Measurements from ENCODE around the gene HERC4.
"Not testable (repeated sequence)": the region's sequence is repeated elsewhere in the genome, so short reads cannot be mapped to it uniquely, and the experiment has no call there.

HERC4 gene

DNA sequence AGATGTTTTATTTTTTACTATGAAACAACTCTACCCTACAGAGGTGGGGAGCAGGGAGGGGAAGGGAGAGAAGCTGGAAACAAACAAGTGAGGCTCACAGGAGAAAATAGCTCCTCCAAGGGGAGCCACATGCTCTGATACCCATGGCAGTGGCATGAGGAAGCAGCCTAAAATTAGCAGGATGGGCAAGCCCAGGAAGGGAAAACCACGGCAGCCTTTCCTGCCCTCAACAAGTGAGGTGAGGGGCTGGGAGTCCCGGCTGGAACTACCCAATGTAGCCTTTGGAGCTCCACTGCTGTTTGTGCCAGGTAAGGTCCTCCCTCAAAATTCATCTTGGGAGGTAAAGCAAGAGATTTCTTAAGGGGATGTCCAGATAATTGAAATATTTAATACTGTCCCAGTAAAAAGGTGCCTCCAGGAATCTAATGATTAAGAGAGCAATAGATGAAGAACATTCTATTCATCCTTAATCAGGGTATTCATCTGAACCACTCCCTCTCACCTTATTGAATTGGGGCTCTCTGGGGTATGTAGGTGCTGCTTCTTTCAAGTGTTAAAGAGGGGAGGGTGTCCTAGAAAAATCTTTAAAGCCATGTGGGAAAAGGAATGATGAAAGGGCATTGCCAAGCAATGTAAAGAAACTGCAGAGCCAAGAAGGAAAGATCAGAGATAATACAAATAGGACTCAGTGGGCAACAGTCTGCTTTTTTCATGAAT lies 12.8 kb upstream of the HERC4 start:
- DNase-seq: no peak

DNA sequence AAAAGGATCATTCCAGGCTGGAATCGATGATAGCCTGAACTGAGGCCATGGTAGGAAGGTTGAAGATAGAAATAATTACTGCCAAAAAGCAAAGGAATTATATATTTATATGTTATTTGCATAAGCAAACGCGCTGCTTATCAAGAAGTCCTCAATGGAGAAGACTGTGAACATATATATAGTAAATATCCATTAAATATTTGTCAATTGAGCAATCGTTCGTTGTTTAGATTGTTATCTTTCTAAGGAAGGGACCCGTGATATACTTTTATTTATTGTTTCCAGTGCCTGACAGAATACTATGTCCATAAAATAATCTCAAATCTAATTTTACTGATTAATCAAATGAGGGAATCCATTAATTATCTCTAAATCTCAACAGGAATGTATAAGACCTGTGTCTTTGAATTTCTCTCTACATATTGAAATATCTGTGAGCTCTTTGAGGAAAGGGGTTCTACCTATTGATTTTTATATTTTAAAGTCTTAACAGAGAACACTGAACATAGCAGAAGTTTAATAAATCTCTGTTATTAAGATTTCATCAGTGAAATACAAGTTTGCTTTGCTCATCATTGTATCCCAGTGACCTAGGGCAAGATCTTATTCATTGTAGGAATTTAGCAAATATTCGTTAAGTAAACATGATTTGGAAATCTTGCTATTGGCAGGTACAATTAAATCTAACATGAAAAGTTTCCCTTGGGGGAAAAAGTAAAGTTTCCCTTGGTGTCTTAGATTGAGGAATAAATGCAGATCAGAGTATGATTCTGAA lies 12.0 kb upstream of the HERC4 start:
- no peak for DNase-seq

DNA sequence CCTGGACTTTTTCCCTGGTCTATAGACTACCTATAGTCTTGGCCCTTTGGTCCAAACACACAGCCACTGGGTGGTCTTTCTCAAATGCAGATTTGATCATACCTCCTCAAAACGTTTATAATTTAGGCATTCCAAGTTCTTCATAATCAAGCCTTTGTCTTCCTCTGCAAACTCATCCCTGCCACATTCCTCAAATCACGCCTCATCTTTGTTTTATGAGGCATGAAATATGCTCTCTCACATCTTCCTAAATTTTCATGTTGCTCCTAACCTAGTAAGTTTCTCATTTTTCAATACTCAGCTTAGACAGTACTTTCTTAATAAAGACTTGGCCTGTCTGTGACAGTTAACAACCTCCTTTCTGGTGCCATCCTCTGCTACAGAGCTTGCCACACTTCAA lies 10.9 kb upstream of the HERC4 start:
- no peak for DNase-seq

DNA sequence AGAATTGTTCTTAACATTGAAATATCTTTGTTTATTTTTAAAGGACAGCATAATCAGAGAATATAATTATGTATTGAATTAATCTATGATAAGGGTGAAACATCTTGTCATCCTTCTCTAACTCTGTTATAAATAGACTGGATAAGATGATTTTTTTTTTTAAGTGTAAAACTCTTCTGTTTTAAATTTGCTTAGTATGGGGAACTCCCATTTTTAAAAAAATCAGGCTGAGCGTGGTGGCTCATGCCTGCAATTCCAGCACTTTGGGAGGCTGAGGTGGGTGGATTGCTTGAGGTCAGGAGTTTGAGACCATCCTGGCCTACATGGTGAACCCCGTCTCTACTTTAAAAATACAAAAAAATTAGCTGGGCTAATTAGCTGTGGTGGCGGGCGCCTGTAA lies 9.4 kb upstream of the HERC4 start:
- no peak for DNase-seq

DNA sequence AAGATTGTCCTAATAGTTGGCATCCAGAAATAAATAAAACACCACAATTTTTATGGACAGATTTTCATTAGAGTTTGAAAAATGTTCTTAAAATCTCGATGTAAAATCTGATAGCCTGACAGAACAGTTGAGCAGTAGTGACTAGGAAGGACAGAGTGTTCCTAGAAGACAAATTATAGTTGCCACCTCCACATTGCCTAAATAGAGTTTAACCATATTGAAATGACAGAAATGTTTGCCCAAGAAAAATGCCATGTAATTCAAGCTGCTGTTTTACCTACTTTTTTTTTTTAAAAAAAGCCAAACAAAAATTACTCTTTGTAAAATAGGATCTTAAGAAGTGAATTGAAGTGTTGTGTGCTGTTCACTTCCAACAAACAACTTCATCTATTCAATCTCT lies 8.9 kb upstream of the HERC4 start:
- no peak for DNase-seq

DNA sequence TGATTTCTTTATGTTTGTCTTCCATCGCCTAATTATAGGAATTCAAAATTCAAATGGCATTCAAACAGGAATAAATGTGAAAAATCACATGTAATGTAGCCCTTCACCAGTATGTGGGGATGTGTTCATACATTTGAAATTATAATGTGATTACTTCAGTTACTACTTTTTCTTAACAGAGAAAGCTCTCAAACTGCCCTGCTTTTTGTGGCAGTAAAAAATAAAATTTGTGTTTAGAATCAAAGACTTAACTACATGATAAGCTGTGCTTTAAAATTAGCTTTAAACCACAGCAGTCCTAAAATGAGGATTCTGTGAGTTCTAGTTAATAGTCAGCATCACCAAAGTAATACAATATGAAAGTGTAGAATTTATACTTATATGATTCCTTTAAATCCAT lies 7.8 kb upstream of the HERC4 start:
- no peak for DNase-seq

DNA sequence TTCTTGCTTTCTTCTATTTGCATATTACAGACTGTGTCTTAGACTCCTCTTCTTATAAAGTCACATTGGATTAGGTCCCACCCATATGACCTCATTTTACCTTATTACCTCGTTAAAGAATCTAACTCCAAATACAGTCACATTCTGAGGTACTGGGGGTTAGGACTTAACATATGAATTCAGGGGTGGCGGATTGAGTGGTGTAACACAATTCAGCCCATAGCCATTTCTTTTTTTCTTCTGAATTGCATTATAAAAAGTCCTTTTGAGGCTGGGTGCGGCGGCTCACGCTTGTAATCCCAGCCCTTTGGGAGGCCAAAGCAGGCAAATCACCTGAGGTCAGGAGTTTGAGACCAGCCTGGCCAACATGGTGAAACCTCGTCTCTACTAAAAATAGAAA lies 6.8 kb upstream of the HERC4 start:
- DNase-seq: no peak

DNA sequence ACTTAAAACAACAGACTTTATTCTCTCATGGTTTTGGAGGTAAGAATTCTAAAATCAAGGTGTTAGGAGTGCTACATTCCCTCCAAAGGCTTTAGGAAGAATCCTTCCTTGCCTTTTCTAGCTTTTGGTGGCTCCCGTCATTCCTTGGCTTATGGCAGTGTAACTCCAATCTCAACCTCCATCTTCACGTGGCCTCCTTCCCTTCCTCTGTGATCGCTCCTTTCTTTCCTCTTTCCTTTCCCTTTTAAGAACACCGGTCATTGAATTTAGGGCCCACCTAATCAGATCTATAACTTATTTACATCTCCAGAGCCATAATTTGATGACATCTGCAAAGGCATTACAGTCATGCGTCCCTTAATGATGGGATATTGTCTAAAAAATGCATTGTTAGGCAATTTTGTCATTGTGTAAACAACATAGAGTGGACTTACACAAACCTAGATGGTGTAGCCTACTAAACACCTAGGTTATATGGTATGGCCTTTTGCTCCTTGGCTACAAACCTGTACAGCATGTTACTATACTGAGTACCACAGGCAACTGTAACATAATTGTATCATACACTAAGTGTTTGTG lies 5.9 kb upstream of the HERC4 start:
- DNase-seq: no peak

DNA sequence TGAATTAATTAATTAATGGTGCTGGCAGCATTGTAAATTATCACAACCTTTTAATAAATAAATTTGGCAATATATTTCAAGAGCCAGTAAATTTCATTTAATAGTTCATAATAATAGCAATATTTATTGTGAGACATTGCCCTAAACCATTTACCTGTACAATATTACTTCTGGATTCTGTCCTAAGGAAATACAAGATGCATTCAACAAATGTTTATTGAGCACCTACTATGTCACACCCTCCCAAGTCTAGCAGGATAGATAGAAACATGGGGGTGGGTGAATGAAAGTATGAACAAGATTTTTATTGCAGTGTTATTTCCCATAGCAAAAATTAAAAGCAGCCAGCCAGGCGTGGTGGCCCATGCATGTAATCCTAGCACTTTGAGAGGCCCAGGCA lies 4.4 kb upstream of the HERC4 start:
- no peak for DNase-seq

DNA sequence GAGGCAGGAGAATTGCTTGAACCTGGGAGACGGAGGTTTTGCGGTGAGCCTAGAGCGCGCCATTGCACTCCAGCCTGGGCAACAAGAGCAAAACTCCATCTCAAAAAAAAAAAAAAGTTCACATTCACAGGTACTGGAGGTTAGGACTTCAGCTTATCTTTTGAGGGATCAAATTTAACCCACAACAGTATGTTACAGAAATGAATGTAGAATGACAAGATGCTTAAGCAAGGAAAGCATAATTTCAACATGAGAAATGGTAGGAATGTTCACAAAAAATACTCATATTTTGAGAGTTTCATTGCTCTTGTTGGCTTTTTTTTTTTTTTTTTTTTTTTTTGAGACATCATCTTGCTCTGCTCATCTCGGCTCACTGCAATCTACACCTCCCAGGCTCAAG lies 1.9 kb upstream of the HERC4 start:
- no peak for DNase-seq

DNA sequence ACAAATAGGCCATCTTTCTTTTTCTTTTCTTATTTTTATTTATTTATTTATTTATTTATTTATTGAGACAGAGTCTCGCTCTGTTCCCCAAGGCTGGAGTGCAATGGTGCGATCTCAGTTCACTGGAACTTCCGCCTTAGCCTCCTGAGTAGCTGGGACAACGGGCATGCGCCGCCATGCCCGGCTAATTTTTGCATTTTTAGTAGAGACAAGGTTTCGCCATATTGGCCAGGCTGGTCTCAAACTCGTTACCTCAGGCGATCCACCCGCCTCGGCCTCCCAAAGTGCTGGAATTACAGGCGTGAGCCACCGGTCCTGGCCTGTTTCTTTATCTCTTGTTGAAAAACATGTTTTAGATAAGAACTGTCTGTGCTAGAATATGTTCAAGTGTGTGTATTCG lies 998 bp upstream of the HERC4 start:
- not testable (repeated sequence) for DNase-seq

DNA sequence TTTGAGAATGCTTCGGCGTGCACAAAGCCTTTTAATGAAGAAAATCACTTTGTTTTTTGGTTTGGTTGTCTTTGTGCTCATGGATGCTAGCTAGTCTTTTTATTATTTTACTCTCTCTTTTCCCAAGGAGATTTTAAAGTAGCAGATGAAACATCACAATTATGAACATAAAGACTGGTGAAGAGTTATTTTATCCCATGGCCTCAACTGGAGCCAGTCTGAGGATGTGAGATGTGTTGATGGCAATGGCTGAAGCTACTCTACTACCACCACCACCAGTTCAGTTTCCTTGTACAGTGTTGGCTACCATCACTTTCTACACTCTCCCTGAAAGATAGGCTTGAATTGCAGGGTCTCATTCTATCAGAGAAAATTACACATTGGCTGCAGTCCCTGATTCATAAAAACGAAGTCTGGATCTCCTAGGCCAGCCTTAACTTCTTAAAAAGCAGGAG lies 494 bp upstream of the HERC4 start:
- no peak for DNase-seq

DNA sequence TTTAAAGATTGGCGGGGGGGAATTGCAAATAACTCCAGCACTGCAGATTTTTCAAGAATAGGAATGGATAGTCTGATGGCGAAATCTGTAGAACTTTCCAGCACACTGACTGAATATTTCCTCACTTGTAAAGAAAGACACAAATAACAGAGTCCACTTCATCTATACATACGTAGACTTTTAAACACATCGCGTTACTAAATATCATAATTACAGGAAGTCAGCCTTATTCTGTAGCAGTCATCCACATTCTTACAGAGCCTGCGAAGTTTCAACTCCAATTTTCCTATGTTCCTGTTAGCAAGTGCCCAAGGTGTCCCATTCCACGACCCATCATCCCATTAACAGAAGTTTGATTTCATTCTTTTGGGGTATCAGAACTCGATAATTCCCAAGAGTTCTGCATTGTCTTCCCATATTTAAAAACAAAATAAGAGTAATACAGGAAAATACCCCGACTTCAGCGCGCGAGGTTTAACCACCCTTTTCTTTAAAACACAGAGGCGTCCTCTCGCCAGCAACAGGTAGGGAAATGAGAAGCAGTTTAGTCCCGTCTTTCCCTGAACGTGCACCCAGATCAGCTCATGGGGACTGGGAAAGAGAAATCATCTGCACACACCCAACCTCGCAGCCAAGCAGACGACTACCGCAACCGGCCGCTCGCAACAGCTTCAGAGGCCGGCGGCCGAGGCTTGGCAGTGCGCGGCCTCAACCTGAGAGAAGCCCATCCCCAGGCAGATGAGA lies 880 bp downstream of the HERC4 start:
- DNase-seq: peak in 1 of 2 donors; percentile 14

DNA sequence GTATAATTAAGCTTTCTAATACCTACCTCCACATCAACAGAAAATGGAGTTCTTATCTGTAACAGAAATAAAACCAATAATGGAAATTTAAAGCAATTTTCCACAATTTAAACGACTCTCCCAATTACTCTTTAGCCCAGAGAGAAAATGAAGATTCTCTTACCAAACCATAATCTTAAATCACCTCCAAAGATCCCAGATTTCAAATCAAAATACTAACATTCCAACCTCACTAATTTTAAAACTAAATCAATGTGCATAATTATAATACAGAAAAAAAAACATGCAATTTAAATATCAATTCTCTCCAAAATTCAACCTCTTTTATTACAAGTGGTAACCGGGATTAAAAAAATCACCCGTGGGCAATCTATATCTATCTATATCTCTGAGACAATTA lies 1.5 kb downstream of the HERC4 start:
- DNase-seq: no peak

DNA sequence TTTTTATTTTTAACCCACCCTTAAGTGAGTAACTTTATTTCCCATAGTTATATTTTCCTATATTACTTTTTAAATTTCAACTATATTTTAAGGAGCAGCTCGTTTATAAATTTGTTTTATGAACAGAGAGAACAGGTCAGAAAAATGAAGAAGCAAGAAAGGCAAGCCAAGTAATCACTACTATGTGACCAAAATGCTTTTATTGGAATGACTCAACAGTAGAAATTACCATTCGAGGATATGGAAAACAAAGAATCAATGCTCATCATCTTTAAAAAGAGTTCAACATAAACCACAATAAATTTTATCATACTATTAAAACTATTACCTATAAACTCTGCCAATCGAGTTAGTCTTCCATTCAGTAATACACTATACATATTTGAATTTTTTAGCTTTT lies 7.6 kb downstream of the HERC4 start:
- DNase-seq: no peak

DNA sequence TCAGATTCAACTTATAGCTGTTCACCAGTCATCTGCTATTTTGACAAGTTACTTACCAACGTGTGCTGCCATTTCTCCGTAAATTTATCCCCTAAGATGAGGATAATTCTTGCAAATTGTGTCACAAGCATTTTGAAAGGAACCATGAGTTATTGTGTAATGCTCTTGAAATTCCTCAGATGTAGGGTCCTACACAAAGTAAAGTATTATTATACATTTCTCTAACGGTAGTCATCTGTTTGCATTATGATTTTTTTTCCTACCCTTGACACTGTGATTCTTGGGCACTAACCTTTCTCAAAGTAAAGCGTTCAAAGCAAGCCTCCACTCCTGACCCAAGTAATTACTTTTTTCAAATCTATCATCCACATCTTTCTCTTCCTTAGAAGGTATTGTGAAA lies 8.1 kb downstream of the HERC4 start:
- no peak for DNase-seq

DNA sequence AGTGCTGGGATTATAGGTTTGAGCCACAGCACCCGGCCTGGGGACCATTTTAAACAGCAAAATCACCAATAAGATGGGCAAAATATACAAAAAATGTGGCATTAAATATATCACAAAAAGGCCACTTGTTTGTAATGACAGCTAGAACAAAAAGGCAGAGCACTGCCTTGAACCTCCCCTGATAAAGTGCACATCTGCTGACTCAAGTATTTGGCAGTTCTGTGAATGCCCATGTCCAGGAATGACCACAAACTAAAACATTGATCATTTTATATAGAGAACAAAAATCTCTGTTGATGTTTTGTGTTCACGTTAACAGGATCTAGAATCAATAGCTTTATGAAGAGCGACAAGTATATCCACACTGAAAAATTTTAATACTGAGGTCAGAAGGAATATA lies 21.5 kb downstream of the HERC4 start:
- no peak for DNase-seq

DNA sequence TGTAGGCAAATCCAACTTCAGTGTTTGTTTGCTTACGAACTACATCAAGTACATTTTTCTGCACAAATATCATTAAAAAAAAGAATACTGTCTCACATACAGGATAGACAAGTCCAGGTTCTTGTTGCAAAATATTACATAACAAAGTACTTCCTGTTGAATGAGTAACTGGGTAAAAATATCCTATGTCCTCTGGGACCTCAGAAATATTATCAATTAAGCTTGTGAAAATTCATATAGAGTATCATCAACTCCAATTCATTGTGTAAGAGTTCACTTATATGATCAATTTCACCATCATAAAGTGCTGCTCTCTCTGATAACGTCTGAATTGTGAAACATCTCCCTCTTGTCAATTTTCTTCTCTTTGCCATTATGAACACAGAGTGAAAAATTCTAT lies 22.6 kb downstream of the HERC4 start:
- no peak for DNase-seq

DNA sequence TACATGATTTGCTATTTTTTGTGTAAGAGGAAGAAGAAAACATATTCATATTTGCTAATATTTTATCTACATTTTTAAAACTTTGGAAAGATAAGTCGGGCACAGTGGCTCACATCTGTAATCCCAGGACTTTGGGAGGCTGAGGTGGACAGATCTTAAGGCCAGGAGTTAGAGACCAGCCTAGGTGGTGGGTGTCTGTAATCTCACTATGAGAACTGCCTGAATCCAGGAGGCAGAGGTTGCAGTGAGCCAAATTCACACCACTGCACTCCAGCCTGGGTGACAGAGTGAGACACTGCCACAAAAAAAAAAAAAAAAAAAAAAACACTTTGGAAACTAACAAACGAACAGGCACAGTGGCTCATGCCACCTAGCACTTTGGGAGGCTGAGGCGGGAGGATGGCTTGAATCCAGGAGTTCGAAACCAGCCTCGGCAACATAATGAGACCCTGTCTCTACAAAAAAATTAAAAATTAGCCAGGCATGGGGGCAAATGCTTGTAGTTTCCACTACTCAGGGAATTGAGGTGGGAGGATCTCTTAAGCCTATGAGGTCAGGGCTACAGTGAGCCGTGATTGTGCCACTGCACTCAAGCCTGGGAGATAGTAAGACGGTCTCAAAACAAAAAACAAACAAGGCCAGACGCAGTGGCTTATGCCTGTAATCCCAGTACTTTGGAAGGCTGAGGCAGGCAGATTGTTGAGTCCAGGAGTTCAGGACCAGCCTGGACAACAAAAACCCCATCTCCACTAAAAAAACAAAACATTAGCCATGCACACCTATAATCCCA lies 25.6 kb downstream of the HERC4 start:
- no peak for DNase-seq

DNA sequence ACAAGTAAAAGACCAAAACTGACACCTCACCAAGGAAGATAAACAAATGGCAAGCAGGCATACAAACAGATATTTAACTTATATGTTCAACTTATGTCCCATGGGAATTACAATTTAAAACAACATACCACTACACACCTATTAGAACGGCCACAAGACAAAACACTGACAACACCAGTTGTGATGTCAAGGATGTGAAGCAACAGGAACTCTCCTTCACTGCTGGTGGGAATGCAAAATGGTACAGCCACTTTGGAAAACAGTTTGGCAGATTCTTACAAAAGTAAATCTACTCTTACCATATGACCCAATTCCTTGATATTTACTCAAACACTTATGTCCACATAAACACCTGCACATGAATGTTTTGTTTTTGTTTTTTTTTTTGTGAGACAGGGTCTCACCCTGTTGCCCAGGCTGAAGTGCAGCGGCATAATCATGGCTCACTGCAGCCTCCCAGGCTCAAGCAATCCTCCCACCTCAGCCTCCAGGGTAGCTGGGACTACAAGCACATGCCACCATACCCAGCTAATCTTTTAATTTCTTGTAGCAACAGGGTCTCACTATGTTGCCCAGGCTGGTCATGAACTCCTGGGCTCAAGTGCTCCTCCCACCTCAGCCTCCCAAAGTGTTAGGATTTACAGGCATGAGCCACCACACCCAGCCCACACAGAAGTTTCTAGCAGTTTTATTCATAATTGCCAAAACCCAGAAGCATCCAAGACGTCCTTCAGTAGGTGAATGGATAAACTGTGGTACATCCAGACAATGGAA lies 27.3 kb downstream of the HERC4 start:
- DNase-seq: no peak

DNA sequence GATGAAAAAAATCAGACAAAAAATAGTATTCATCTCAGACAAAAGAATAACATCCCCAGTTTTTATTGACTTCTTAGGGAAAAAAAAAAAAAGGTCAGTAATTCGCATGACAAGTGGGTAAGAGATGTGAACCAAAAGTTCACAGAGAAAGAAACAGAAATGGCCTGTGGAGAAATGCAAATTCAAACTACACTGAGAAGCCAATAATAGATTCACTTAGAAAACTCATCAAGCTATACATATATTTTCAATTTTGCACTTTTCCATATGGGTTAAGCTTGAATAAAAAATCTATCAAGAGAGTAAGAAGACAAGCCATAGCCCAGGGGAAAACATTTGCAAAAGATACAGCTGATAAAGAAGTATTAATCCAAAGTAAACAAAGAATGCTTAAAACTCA lies 28.0 kb downstream of the HERC4 start:
- DNase-seq: no peak

DNA sequence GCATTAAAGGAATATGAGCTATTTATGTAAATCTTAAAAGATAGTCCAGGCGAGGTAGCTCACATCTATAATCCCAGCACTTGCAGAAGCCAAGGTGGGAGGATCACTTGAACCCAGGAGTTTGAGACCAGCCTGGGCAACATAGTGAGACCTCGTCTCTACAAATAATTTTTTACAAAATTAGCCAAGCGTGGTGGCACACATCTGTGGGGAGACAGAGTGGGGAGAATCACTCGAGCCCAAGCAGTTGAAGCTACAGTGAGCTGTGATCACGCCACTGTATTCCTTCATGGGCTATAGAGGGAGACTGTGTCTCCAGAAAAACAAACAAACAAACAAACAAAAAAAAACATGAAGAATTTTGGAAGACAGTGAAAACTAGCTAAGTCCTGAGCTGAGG lies 28.4 kb downstream of the HERC4 start:
- DNase-seq: no peak
